GM18502 (cell line): ENCODE results near the gene RAD51B.

Experiments used
- ATAC-seq: cut with Tn5 transposase; IDR thresholded peaks from one replicate; pipeline ENCODE4 v1.9.1; 2021; ENCODE audit warnings: mild to moderate bottlenecking; ENCODE audit not compliant: unreplicated experiment, poor library complexity

RAD51B gene

GRCh38 chr14:68503186-68503825, 683.7 kb downstream of the RAD51B start:
- ATAC-seq = no peak

- ATAC-seq = no peak
Observed at GRCh38 chr14:68504861-68505260, 685.3 kb downstream of the RAD51B start.

- ATAC-seq = peak; percentile 24
Observed at GRCh38 chr14:68506021-68506644, 686.6 kb downstream of the RAD51B start.

GRCh38 chr14:68506645-68507419, 687.3 kb downstream of the RAD51B start:
- peak; percentile 65 for ATAC-seq

GRCh38 chr14:68507544-68508081, 688.0 kb downstream of the RAD51B start:
- ATAC-seq = no peak

- no peak for ATAC-seq
Observed at GRCh38 chr14:68508581-68508980, 689.0 kb downstream of the RAD51B start.

GRCh38 chr14:68509188-68509983, 689.8 kb downstream of the RAD51B start:
- no peak for ATAC-seq

GRCh38 chr14:68510201-68511128, 690.9 kb downstream of the RAD51B start:
- ATAC-seq = no peak

GRCh38 chr14:68511129-68512047, 691.8 kb downstream of the RAD51B start:
- no peak for ATAC-seq

- no peak for ATAC-seq
Observed at GRCh38 chr14:68512088-68512487, 692.5 kb downstream of the RAD51B start.

- ATAC-seq = no peak
Observed at GRCh38 chr14:68513137-68513536, 693.6 kb downstream of the RAD51B start.

- ATAC-seq = peak; percentile 72
Observed at GRCh38 chr14:68513838-68514607, 694.4 kb downstream of the RAD51B start.

- no peak for ATAC-seq
Observed at GRCh38 chr14:68514608-68515194, 695.1 kb downstream of the RAD51B start.

- no peak for ATAC-seq
Observed at GRCh38 chr14:68516342-68516741, 696.8 kb downstream of the RAD51B start.

- ATAC-seq = no peak
Observed at GRCh38 chr14:68518166-68518565, 698.6 kb downstream of the RAD51B start.

- ATAC-seq = no peak
Observed at GRCh38 chr14:68518761-68519670, 699.4 kb downstream of the RAD51B start.
